ENCODE measurements around the gene SLC22A3.
"Not testable (repeated sequence)": the region's sequence is repeated elsewhere in the genome, so short reads cannot be mapped to it uniquely, and the experiment has no call there.

SLC22A3 gene

DNA sequence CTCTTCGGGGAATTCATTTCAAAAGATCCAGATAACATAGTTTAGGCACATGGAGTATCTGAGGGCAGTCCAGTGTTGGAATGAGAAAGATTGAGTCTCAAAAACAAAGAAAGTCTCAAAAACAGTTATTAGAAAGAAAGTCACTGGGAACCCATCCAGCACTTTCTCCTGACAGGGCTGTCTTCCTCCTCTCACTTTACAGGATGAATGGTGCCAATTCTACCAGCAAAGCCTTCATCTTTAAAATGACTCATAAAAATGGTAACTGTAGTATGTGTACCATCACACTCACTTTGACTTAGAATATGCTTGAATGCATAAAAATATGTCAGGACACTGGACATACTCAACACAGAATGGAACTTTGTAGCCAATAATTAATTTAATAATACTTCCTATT lies 71.3 kb downstream of the SLC22A3 start:
- no peak for DNase-seq

DNA sequence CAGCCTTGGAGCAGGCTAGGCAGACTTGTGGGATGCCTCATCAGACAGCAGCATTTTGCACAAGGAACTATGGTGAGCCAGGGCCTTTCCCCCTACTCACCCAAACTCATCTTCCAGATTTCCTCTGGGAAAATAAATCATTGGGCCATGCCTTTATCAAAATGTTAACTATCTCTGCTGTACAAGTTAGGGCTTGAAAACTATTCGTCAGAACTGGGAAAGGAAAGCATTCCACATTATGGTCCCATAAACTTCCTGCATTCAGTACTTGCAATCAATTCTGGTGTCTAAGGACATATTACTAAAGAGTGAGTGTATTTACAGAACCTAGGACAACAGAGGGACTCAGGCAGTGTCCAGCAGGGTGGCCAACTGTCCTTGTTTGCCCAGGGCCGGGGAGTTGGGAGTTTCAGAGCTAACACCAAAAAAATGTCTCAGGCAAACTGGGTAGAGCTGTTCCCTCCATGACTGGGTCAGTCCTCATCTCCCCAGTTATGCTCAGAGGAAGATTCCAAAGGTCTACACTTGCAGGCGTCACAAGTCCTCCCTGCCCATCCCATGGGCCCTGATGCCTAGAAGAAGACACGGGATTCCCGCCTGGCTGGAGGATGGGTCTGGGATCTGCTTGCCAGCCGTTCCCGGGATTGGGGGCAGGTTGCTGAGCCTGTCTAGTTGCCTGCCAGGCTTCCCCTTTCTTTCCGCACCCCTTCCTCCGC lies 72.2 kb downstream of the SLC22A3 start:
- no peak for DNase-seq

DNA sequence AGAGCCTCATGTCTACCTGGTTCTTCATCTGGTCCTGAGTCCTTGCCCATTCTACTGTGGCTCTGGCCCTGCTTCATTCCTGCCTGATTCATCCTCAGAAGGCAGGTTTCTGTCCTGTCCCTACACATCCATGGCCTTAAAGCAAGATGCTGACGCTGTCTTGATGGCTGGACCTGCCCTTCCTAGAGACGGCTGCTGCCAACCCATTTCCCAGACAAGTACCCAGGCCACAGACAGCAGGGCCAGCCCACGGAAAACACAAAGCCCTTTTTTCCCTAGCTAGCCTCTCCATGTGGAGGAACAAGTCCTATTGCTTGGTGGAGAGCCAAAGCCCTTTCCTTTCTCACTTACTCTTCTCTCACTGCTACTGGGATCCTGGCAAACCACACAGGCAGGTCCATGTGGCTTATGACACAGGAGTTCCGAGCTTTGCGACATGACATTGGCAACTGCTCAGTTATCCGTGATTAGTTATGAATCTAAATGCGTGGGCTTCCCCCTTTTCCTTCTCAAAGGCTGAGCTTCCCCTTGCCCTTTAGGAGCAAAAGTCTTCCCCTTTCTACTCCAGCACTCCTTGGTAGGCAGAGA lies 72.9 kb downstream of the SLC22A3 start:
- DNase-seq: no peak

DNA sequence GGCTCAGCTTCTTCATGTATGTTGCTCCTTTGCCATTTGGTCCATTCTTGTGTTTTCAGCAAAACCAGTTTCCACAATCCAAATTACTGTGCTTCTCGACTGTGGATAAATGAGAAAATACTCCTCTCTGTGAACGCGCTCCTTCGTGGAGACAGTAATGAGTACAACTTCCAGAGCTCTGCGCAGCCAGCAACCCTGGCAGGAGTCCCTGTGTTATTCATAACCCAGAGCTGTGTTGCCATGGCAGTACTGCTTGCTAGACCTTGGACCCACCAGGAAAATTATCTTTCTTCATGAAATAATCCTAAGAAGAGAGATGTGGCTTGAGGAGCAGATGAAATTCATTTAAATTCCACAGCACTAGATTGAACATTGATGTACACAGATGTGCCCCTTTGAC lies 73.7 kb downstream of the SLC22A3 start:
- no peak for DNase-seq

DNA sequence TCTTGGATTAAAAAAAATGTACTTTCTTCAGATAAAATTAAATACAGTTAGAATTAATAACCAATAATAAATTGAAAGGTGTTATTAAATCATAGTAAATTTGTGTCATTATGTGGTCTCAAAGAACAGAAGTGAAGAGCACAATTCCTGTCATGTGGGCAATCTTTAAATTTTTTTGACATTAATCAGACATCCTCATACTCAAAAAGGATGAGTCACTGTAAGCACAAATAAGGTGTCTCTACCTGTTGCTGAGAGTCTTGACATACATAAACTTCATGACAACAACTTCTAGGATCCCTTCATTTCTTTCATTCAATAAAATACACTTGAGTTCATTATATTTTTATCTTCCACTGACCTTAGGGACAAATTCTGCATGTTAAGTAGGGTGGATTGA lies 76.1 kb downstream of the SLC22A3 start:
- no peak for DNase-seq

DNA sequence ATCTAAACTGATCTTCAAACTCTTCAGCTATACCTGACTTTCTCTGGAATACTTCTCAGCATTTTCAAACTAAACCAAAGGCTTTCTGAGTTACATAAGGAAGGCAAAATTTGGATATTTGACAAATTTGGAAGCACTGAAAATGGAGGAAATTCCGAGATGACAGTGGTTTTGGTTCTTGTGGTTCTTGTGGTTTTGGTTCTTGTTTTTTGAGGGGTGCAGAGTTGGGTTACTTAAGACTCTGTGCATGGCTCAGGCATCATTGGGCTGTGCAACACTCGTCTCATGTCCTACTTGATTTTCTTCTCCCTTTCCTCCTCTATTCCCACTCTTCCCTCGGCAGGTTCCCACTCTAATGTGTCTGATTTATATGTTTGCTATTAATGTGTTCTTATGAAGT lies 78.0 kb downstream of the SLC22A3 start:
- DNase-seq: no peak

DNA sequence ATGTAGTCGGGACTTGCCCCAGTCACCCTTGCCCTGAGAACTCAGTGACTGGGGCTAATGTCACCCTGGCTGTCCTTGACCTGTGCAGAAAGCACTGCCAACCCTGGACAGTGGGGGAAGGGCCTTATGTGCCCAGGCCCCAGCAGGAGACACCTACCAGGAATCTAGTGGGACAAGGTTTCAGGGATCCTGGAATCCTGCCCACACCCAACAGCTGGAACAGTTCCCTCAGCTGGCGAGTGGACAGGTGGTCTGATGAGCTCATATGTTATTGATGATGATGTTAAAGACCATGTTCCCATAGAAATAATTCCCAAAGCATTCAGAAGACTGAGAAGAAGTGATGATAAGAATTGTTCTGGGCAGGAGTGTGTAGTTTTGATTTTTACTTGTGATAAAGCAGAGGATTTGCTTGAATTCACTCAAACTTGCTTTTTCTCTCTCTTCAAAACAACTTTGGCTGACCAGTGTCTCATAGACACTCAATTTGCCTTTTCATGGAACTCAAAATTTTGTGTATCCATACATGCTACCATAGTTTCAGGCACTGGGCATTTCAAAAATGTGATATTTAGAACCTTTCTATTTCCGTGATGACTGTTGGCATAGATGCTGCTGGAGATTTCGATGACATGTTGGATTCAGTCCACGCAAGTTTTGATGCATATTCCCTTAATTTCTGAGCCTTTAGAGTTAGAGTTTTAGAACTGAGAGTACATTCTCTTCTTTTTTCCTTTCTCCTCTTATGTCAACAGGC lies 79.3 kb downstream of the SLC22A3 start:
- DNase-seq: no peak

DNA sequence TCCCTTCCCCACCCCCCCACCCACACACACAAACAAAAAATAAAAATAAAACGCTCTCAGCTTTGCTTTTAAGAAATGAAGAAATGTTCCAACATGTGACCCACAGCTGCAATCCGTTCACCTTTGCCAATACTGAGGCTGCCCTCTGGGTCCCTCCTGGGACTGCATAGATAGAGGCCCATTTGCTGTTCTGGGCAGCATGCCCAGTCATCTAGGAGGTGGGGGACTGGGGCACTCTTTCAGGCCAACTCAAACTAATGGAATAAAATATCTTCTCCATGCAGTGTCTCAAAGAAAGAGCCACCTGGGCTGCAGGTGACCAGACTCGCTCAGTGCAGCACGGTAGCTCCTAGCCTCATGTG lies 79.9 kb downstream of the SLC22A3 start:
- no peak for DNase-seq

DNA sequence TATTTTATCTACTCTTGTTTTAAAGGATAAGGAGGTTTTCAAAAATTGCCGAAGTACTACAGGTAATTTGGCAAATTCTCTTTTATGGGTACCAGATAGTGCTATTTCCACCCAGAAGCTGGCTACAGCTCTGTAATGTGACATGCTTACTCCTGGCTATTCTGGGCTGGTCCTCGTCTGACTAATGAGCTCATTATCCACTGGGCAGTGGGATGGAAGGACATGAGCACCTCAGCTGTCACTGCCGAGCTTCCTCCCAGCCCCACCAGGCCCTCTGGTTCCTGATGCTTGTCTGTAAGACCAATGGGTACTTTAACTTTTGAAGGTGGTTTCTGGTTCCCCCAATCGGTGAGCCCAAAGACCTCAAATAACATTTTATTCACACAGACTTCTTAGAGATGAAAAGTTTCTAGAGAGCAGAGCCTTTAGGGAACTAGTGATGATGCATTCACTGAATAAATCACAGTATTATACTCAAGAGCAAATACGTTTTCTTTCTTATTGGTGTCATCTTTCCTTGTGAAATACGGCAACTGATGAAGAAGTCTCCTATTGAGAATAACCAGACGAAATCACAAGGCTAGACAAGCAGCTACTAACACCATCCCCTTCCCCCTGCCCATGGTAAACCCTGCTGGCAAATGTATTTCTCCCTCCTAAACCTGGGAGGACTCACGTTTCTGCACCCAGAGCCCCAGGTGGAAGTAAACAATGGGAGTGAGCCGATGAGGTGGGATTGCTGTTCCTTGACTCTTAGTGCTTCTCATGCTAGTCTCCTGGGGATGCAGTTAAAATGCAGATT lies 80.8 kb downstream of the SLC22A3 start:
- no peak for DNase-seq

DNA sequence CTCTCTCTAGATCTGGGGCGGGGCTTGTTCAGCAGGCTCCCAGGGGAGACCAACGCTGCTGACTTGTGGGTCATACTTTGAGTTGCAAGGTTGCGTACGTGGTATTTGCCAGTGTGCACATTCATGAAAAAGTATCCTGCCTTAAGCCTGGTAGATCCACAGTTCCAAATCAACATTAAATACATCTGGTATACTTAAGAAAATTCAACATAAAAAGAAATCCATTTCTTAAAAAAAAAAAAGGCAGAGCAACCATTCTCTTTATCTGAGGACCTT lies 81.4 kb downstream of the SLC22A3 start:
- DNase-seq: no peak

DNA sequence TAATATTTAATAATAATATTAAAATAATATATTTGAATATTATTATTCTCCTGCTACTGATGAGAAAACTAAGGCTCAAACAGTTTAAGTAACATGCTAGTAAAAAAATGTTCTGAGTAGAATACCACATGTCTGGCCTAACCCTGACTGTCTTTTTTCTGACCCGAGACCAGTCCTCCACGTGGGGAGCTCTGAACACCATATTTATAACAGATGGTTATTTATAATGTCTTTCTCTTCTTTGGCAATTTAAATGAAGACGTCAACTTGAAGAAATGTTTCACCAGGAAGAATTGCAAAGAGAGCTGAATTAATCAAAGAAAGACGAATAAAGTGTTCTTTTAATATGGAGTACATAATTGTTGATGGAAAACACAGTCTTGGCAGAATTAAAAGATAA lies 82.0 kb downstream of the SLC22A3 start:
- no peak for DNase-seq

DNA sequence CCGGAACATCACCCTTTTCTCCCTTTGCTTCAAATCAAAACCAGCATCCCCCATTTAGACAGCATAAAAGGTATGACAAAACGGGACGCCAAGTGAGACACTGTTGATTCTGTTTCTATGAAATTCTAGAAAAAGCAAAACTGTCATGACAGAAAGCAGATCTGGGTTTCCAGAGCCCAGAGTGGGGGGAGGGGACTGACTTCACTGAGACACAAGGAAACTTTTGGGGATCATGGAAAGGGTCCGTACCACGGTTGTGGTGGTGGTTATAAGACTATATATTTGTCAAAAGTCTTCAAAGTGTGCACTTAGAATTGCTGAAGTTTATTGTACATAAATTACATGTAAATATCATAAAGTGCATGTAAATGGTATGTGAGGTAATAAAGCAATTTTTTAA lies 82.6 kb downstream of the SLC22A3 start:
- DNase-seq: no peak

DNA sequence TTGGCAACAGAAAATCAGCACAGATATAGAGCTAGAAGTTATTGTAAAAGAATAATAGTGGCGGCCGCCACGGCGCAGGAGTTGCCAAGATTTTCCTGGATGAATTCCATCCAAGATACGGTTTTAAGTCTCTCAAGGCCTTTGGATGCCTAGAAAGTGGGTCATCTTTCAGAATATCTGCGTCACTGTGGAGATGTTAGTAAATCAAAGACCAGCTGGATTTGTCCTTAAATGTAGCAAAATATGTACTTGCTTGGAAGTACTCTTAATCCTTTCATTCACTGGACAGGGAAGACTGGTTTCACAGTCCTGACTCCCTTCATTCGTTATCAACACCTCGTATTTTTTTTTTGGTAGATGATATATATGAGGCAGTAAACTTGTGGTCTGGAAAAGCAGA lies 83.0 kb downstream of the SLC22A3 start:
- no peak for DNase-seq

DNA sequence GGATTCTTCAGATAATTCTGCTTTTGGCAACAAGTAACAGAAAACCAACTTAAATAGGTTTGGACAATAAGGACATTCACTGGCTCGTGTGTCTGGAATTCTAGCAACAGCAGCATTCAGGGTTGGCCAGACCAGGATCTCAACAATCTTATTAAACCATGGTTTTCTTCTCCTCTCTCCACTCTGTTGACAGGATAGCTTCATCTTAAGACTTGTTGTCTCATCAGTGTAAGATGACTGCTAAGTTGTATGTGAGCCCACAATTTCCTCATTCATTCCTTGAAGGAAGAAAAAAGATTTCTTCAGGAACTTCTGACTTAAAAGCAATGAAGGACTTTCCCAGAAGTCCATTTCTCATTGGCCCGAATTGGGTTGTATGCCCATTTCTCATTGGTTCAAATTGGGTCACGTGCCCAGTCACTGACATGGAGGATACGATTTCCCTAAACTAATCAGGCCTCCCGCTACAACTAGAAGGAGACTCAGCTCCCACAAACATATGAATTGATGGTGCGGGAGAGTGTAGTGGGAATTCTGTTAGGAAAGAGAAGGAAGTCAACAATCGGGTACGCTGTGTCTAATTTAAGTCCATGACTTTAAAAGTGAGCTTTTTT lies 83.7 kb downstream of the SLC22A3 start:
- DNase-seq: no peak

DNA sequence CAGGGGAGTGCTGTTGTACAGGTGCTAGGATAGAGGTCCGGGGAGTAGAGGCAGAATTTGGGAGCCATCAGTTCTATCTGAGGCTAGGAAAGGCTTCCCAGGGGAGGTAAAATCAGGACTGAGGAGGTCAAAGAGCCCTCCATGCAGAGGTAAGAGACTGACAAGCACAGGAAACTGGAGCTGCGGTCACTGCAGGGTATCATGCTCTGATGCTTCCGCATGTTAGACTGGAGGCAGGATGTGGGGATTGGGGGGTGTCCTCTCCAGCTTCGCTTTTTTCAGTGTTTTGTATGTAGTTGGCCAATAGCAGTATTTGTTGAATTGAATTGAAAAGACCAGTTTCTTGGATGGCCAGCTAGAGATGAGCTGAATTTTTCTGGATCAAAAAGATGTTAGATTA lies 87.8 kb downstream of the SLC22A3 start:
- no peak for DNase-seq

DNA sequence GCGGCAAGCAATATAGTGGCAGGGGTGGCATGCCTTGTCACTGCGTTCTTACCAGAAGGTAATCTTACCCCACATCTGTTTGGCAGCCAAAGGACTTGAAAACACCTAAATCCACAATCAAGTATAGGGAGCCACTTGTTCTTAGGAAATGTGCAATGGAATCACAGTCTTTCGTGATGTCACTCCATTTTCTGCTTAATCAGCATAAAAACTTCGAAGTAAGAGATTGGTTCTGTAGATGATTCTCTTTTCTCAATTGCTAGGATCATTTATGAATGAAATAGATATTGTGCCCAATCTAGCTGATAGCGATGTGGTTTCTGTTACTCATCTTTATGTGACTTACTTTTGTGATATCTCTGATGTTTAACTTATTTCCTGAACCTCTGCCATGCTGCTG lies 89.0 kb downstream of the SLC22A3 start:
- no peak for DNase-seq

DNA sequence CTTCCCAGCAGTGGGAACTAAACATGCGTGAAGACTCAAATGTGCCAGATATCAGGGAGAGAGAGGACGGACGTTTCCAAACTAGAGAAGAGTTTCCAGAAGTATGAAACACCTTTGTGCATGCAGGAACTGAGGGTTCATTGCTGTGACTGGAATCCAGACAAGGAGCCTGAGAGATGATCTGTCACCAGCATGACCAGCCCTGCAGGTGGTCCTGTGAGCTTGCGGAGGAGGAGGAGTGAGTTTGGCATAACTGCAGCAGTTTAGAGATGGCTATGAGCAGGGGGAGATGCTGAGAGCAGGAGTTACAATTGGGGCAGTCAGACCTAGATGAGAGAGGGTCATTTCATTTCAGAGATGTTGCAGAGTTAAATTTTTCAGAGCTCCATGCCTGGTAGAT lies 89.6 kb downstream of the SLC22A3 start:
- DNase-seq: no peak

DNA sequence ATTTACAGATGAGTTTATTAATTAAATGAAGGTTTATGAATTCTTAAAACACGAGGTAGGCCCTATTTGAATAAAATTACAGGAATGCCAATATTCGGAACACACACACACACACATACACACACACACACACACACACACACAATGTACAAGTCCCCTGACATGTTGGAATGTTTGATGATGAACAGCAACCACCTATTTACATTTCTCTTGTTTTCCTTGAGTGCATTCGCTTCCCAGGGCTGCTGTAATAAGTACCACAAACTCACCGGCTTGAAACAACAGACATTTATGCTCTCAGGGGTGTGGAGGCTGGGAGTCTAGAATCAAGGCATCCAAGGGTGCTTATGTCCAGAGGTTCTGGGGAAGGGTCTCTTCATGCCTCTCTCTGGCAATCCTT lies 90.3 kb downstream of the SLC22A3 start:
- no peak for DNase-seq

DNA sequence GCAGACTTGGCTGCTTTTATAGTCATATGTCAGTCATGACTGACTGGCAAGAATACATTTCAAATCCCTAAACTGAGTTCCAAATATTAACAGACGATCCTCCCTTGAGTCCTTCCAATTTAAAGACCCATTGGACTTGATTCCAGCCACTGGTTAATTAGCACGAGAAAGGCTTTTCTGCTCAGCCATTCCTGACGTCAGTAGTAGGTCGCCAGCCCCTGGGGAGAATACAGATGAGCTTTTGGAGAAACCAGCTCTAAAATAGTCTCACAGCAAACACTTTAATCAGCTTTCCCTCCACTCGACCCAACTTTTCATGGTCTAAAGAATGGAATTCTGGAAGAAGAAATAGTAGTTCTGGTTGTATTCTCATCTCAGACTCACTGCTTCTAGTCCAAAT lies 91.6 kb downstream of the SLC22A3 start:
- no peak for DNase-seq

DNA sequence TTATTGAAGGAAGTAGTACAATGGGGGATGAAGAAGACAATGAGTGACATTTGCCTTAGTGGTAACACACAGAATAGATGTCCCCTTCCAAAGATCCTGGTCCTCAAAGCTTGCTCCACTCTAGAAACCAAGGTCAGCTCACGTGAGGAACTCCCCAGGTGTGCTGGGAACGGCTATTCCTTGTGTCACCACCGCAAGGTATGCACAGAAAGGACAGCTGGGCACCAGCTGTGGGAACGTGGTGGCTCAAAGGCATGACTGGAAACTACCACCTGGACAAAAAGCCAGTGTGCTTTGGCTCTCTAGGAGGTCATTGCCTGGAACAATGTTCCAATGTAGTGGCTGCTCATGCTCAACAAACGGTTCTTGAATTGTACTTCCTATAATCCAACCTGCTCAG lies 94.0 kb downstream of the SLC22A3 start:
- DNase-seq: no peak

DNA sequence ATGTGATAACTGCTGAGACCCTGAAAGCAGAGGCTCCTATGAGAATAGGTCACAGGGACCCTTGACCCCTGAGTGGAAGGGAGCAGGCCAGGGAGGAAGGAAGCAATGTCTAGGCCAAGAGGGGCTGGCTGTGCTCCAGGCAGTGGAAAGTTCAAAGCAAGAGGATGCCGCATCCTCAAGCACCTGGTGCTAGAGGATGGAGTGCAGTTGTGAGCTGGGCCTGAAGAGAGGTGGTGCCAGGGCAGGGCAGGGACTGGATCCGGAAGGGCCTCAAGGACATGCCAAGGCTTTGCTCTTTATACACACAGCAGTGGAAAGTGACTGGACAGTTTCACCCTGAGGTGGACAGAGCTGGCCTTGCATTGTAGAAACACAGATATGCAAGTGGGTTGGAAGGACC lies 97.0 kb downstream of the SLC22A3 start:
- DNase-seq: no peak

DNA sequence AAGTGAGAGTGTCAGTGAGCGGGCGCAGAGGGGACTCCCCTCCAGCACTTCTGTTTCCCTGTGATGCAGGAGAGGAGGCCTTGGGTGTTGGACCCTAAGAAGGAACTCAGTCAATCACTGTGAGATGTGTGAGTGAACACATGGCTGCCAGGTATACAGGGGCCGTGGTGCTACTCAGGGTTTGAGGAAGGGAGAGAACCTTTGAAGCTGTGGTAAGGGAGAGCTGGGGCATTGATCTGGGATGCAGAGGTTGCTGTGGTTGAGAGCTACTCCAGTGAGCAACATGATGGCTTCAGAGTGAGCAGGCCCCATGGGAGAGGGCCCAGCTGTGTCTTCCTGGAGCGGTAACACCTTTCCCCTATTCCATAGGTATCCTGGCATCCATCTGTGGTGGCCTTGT lies 99.2 kb downstream of the SLC22A3 start:
- no peak for DNase-seq

DNA sequence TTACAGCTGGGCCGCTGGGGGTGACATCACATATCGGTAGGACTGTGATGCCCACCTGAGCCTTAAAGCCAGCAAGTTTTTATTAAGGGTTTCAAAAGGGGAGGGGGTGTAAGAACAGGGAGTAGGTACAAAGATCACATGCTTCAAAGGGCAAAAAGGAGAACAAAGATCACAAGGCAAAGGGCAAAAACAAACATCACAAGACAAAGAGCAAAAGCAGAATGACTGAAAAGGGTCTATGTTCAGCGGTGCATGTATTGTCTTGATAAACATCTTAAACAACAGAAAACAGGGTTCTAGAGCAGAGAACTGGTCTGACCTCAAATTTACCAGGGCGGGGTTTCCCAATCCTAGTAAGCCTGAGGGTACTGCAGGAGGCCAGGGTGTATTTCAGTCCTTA lies 101.6 kb downstream of the SLC22A3 start:
- DNase-seq: not testable (repeated sequence)

DNA sequence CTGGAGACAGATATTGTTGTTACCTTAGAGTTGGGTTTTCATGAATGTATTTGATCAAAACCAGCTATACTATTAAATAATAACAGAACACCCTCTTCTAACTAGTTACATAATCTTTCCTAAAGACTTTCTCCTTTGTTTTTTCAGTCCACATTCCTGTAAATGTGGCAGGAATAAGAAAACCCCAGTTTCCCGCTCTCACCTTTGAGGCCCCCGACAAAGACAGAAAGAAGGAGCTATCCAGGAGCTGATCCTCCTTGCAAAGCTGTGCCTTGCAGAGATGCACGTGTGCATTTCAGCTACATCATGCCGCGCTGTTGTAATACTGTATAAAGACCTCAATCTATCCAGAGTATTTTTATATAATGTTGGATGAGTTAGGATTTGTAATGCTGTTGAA lies 102.7 kb downstream of the SLC22A3 start:
- no peak for DNase-seq

All from NCI-H1694 treated with DMSO at 0.1 percent for 48 hours (cell line).